CD4-positive, alpha-beta T cell (primary cell): Measurements from ENCODE around the gene OLA1. TPM values are rescaled to one million over a fixed set of nuclear protein-coding genes. Genes with fewer than 3 reads are reported as not detected.

Source experiments
- ATAC-seq: fragments of 200-7000 bp; cut with Tn5 transposase; one replicate; pipeline ENCODE4 v1.10.0; 2022; ENCODE audit warnings: mild to moderate bottlenecking; ENCODE audit not compliant: poor library complexity
- CTCF ChIA-PET: fragments of 350-600 bp; sonication (Branson Sonifier 250); formaldehyde crosslinking; loops from one replicate; lab custom pipeline; 2021; ENCODE audit warnings: antibody characterized with exemption, inconsistent platforms; lab: Charles Lee
- POLR2A ChIA-PET: fragments of 350-600 bp; sonication (Branson Sonifier 250); formaldehyde crosslinking; loops from one replicate; lab custom pipeline; 2021; ENCODE audit warnings: antibody characterized with exemption, inconsistent platforms; lab: Charles Lee
- DNase-seq, 14 experiments: peaks; one replicate each; pipeline ENCODE4 v3.0.0-alpha.2; 2013 to 2020; ENCODE audit warnings: mixed read lengths in 2 of 14
- H3K27ac ChIP-seq, 2 donors: one replicate each; pipeline versions ENCODE4 v1.5.1 to v1.7.0; 2013; ENCODE audit warnings: low read length in 2 of 2, low read depth in 1 of 2, mild to moderate bottlenecking in 1 of 2
- H3K27me3 ChIP-seq, 2 experiments: 1 replicate in 1 of 2; 2 replicates in 1 of 2; pipeline versions ENCODE4 v1.6.1 to v1.7.0; 2013; ENCODE audit warnings: low read length in 2 of 2, control low read depth in 1 of 2, mild to moderate bottlenecking in 1 of 2, moderate library complexity in 1 of 2; ENCODE audit not compliant: insufficient read depth in 2 of 2, control insufficient read depth in 1 of 2
- H3K36me3 ChIP-seq: one replicate; pipeline ENCODE4 v1.6.1; 2013; ENCODE audit warnings: low read length, control low read depth; ENCODE audit not compliant: insufficient read depth
- H3K4me1 ChIP-seq: one replicate; pipeline ENCODE4 v1.6.1; 2013; ENCODE audit warnings: low read length, control low read depth; ENCODE audit not compliant: insufficient read depth
- H3K4me3 ChIP-seq: one replicate; pipeline ENCODE4 v1.5.1; 2013; ENCODE audit warnings: mild to moderate bottlenecking, low read length, moderate library complexity
- H3K9me3 ChIP-seq, 2 experiments: 1 replicate in 1 of 2; 2 replicates in 1 of 2; pipeline versions ENCODE4 v1.6.1 to v1.7.0; 2013; ENCODE audit warnings: low read length in 2 of 2, mild to moderate bottlenecking in 2 of 2, control low read depth in 1 of 2, moderate library complexity in 1 of 2; ENCODE audit not compliant: control insufficient read depth in 1 of 2, insufficient read depth in 1 of 2
- H3K27ac Mint-ChIP-seq: one replicate; pipeline ENCODE4 v1.8.0; 2020; ENCODE audit warnings: mixed read lengths
- H3K27me3 Mint-ChIP-seq: one replicate; pipeline ENCODE4 v1.8.0; 2021; ENCODE audit warnings: mixed read lengths
- H3K36me3 Mint-ChIP-seq: one replicate; pipeline ENCODE4 v1.8.0; 2021; ENCODE audit warnings: low read depth, mixed read lengths
- H3K4me1 Mint-ChIP-seq: one replicate; pipeline ENCODE4 v1.8.0; 2021; ENCODE audit warnings: low read depth, mixed read lengths
- H3K4me3 Mint-ChIP-seq: one replicate; pipeline ENCODE4 v1.8.0; 2020; ENCODE audit warnings: mild to moderate bottlenecking, mixed read lengths
- H3K9me3 Mint-ChIP-seq: one replicate; pipeline ENCODE4 v1.8.0; 2020; ENCODE audit warnings: mixed read lengths
- intact Hi-C, 2 experiments: fragments of 100-400 bp; cut with DNase I in 1 of 2; cut with micrococcal nuclease in 1 of 2; formaldehyde crosslinking; loops; one replicate each; pipeline versions ENCODE4 v1.15.1 to v1.9.0; 2023 to 2025; cut with DNase I, micrococcal nuclease
- total RNA-seq, 174 experiments: library from RNA in 2 of 174; stranded (reverse) in 2 of 174; gene quantifications; one replicate each; pipeline ENCODE4 v1.2.3 and lab custom pipeline; 2021 to 2026
- TF ChIP-seq, protein P1 (sequence below): fragments of 200-600 bp; IDR thresholded peaks from one replicate; pipeline ENCODE4 v1.8.0; 2022; ENCODE audit warnings: antibody characterized with exemption, mild to moderate bottlenecking

The OLA1 gene
- total RNA-seq, 2 experiments from 2014 or later, result 38.1 to 40.5 TPM

DNA sequence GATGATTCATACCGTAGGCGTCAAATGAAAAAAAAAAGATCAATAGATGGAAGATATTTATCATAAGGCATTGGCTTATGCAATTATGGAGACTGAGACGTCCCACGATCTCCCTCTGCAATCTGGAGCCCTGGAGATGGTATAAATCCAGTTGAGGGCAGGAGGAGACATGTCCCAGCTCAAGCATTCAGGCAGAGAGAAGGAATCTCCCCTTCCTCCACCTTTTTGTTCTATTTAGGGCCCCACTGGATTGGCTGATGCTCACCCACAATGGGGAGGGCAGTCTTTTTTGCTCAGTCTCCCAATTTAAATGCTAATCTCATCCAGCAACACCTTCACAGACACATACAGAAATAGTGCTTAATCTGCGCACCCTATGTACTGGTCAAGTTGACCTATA is 18.0 kb upstream of the OLA1 start:
- DNase-seq (no peak), ATAC-seq (no peak)
- ChIA-PET CTCF (no interaction called here), POLR2A (no interaction called here)
- Histone ChIP-seq H3K4me1 (no peaks in the 10 kb centered on the region), H3K27me3 (peaks cover 4 to 10% of the 10 kb centered on the region in 2 experiments), H3K36me3 (no peaks in the 10 kb centered on the region), H3K9me3 (no peaks in the 10 kb centered on the region), H3K4me3 (no peak overlapping the region), H3K27ac (no peak overlapping the region)
- Mint-ChIP-seq H3K4me3 (no peak overlapping the region), H3K27me3 (peaks cover 57% of the 10 kb centered on the region), H3K4me1 (no peaks in the 10 kb centered on the region), H3K36me3 (no peaks in the 10 kb centered on the region), H3K9me3 (no peaks in the 10 kb centered on the region), H3K27ac (no peak overlapping the region)
- TF ChIP-seq, protein P1, sequence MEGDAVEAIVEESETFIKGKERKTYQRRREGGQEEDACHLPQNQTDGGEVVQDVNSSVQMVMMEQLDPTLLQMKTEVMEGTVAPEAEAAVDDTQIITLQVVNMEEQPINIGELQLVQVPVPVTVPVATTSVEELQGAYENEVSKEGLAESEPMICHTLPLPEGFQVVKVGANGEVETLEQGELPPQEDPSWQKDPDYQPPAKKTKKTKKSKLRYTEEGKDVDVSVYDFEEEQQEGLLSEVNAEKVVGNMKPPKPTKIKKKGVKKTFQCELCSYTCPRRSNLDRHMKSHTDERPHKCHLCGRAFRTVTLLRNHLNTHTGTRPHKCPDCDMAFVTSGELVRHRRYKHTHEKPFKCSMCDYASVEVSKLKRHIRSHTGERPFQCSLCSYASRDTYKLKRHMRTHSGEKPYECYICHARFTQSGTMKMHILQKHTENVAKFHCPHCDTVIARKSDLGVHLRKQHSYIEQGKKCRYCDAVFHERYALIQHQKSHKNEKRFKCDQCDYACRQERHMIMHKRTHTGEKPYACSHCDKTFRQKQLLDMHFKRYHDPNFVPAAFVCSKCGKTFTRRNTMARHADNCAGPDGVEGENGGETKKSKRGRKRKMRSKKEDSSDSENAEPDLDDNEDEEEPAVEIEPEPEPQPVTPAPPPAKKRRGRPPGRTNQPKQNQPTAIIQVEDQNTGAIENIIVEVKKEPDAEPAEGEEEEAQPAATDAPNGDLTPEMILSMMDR, result no peak
- intact Hi-C loops, result no loop called here

DNA sequence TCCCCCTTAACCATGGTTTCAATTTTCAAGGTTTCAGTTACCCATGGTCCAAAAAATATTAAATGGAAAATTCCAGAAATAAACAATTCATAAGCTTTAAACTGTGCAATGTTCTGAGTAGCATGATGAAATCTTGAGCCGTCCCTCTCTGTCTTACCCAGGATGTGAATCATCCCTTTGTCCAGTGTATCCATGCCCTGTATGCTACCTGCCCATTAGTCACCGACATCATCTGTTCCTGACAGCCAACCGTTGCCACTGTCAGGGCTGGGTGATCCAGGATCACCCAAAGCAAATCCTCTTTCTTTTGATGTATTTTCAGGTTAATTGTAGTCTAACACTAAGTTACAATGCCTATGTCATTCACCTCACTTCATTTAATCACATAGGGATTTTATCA is 15.7 kb upstream of the OLA1 start:
- H3K4me3 Mint-ChIP-seq, result no peak overlapping the region
- DNase-seq, result no peak
- ChIA-PET POLR2A (no interaction called here), CTCF (interaction anchor here (0.7 kb wide), 1 partner anchor 271 kb away, joined by 4 read pairs; no protein-coding TSS in a partner anchor)
- TF ChIP-seq, protein P1, result no peak
- intact Hi-C loops, result no loop called here
- Histone ChIP-seq H3K9me3 (no peaks in the 10 kb centered on the region), H3K27ac (no peak overlapping the region), H3K27me3 (peaks cover 3 to 10% of the 10 kb centered on the region in 2 experiments), H3K36me3 (no peaks in the 10 kb centered on the region), H3K4me1 (no peaks in the 10 kb centered on the region), H3K4me3 (no peak overlapping the region)
- no peak for ATAC-seq
- H3K36me3 Mint-ChIP-seq, result no peaks in the 10 kb centered on the region
- no peak overlapping the region for H3K27ac Mint-ChIP-seq
- H3K4me1 Mint-ChIP-seq, result no peaks in the 10 kb centered on the region
- no peaks in the 10 kb centered on the region for H3K9me3 Mint-ChIP-seq
- H3K27me3 Mint-ChIP-seq, result peaks cover 60% of the 10 kb centered on the region

DNA sequence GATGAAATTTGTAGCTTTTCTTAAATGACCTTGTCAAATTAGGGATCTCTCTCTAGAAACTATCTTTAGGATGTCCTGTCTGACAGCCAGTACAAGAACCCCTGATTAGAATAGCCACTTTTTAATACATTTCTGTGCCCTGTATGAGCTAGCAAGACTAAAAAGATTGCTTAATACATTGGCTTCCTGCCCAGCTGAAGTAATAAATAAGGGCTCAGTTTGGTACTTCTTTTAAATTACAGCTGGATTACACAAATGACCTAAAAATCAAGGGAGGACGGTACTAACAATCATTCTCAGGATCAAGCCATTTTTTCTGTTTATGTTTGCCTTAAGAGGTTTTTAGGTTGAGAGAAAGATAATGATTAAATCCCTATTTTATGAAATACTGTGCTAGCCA is 11.6 kb upstream of the OLA1 start:
- H3K36me3 Mint-ChIP-seq, result no peaks in the 10 kb centered on the region
- ChIA-PET CTCF (no interaction called here), POLR2A (no interaction called here)
- intact Hi-C loops, result loop anchor here in 1 of 2 experiments (10.0 kb wide), 1 partner anchor 1705 kb away; the partner anchor contains the start of gene PDK1
- Histone ChIP-seq H3K4me1 (no peaks in the 10 kb centered on the region), H3K27ac (no peak overlapping the region), H3K27me3 (peaks cover 0 to 3% of the 10 kb centered on the region in 2 experiments), H3K9me3 (no peaks in the 10 kb centered on the region), H3K36me3 (no peaks in the 10 kb centered on the region), H3K4me3 (no peak overlapping the region)
- peaks cover 24% of the 10 kb centered on the region for H3K27me3 Mint-ChIP-seq
- H3K4me3 Mint-ChIP-seq, result no peak overlapping the region
- TF ChIP-seq, protein P1, result no peak
- H3K27ac Mint-ChIP-seq, result no peak overlapping the region
- ATAC-seq (no peak), DNase-seq (no peak)
- no peaks in the 10 kb centered on the region for H3K9me3 Mint-ChIP-seq
- H3K4me1 Mint-ChIP-seq, result no peaks in the 10 kb centered on the region
